ENCODE measurements around the gene KMT2A. TPM values are rescaled to one million over a fixed set of nuclear protein-coding genes. Genes with fewer than 3 reads are reported as not detected.

KMT2A gene
- total RNA-seq, 1 experiment from 2014 or later = 62.0 TPM

- no peak overlapping the region for H3K4me2 ChIP-seq (ENCODE audit: insufficient read depth, insufficient read length, low read length)
- WGBS (ENCODE audit: extremely low coverage, insufficient read length, low lambda C conversion rate) = no CpG with 5 or more reads among the region's 1 CpG
- H3T11ph ChIP-seq (ENCODE audit: low read length) = no peak overlapping the region
- H4K5ac ChIP-seq (ENCODE audit: insufficient read length, low read depth, low read length) = no peak overlapping the region
- H3K4me1 ChIP-seq (ENCODE audit: insufficient read depth, low read length) = no peaks in the 10 kb centered on the region
- no peak overlapping the region for H2BK20ac ChIP-seq (ENCODE audit: low read depth, low read length, poor library complexity, severe bottlenecking)
- H4K20me1 ChIP-seq (ENCODE audit: control insufficient read depth, insufficient read depth, insufficient read length) = no peaks in the 10 kb centered on the region
- no peaks in the 10 kb centered on the region for H3K23me2 ChIP-seq (ENCODE audit: insufficient read length, low read depth, low read length, poor library complexity, severe bottlenecking)
- no peak overlapping the region for H2AK5ac ChIP-seq (ENCODE audit: insufficient read length, low read length)
- H2AFZ ChIP-seq (ENCODE audit: low read length) = no peak overlapping the region
- TF ChIP-seq CTCF (conservative IDR thresholded peaks at IDR 0.05) = no peak
- H3K23ac ChIP-seq (ENCODE audit: insufficient read length, low read depth, low read length) = no peak overlapping the region
- H2BK5ac ChIP-seq (ENCODE audit: insufficient read length, low read length) = no peak overlapping the region
- no peak overlapping the region for H3K4ac ChIP-seq (ENCODE audit: low read depth, low read length)
- H3K18ac ChIP-seq (ENCODE audit: insufficient read length, low read depth, low read length) = no peak overlapping the region
- Mint-ChIP-seq H3K4me1 (peaks cover 5 to 7% of the 10 kb centered on the region in 2 experiments), H3K27me3 (ENCODE audit: low read depth) (no peaks in the 10 kb centered on the region), H3K9me3 (no peaks in the 10 kb centered on the region), H3K4me3 (no peak overlapping the region; a peak in 1 of 5 replicates), H3K36me3 (ENCODE audit: insufficient read depth in 1 of 3, low read depth in 3 of 3) (peaks cover 2 to 21% (median 16%) of the 10 kb centered on the region in 3 experiments; a peak in 5 of 7 replicates), H3K27ac (no peak overlapping the region; a peak in 1 of 7 replicates)
- no peak overlapping the region for H3K56ac ChIP-seq (ENCODE audit: insufficient read length, low read depth, low read length)
- H4K91ac ChIP-seq (ENCODE audit: insufficient read length, low read depth, low read length) = no peak overlapping the region
- DNase-seq = no peak
- no peaks in the 10 kb centered on the region for H3K27me3 ChIP-seq (ENCODE audit: insufficient read depth, low read length)
- H2BK15ac ChIP-seq (ENCODE audit: low read depth, low read length) = no peak overlapping the region
- no peak overlapping the region for H3K14ac ChIP-seq (ENCODE audit: insufficient read depth, low read length)
- no peak overlapping the region for H2BK12ac ChIP-seq (ENCODE audit: insufficient read length, low read depth, low read length)
- H3K27ac ChIP-seq (ENCODE audit: insufficient read length, low read depth, low read length) = no peak overlapping the region
- H3K79me2 ChIP-seq (ENCODE audit: insufficient read depth, low read length) = no peaks in the 10 kb centered on the region
- no peaks in the 10 kb centered on the region for H3K9me3 ChIP-seq (ENCODE audit: control insufficient read depth, low read depth, low read length)
- no peak overlapping the region for H2BK120ac ChIP-seq (ENCODE audit: low read depth, low read length, poor library complexity, severe bottlenecking)
- H4K8ac ChIP-seq (replicated peaks; ENCODE audit: insufficient read length, low read depth, low read length) = no peak overlapping the region
- H3K9ac ChIP-seq (ENCODE audit: extremely low read depth, insufficient read length, low read length) = no peak overlapping the region
- H3K79me1 ChIP-seq (ENCODE audit: insufficient read depth, low read depth, low read length, poor library complexity, severe bottlenecking) = no peaks in the 10 kb centered on the region
Measured at GRCh38 chr11:118412921-118413320, 23.4 kb upstream of the KMT2A start.
